Stimulated activated CD4-positive, alpha-beta T cell treated with anti-CD3 and anti-CD28 coated beads, Interleukin-4, amount 100 ng/mL, for 1 hour (primary cell): ENCODE data around the gene UBL4B.
"Not testable (repeated sequence)": the region's sequence is repeated elsewhere in the genome, so short reads cannot be mapped to it uniquely, and the experiment has no call there.

Experiments used
- DNase-seq: peaks from one replicate; pipeline ENCODE4 v3.0.0-alpha.2; 2020

The UBL4B gene

DNA sequence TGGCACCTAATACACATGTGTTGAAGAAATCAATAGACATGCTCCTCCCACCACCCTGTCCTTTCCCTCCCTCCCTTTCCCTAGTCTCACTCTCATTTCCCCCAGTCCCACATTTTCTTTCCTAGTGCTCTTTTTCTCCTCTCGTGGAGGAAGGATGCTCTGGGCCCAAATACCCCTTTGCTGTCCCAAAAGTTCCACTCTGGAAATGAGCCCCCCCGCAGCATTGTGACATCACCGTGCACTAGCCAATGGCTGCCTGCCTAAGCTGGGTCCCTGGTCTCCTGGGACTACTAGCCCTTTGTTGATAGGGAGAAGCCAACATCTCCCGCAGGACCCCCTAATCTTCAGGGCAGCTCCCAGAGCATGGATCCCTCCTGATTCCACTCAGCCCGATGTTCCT lies at the start of gene UBL4B:
TSS of gene UBL4B (plus strand) at position 301 of the 400 bp plus-strand sequence. CDS start at position 393, 92 bp downstream.
- DNase-seq, result no peak

- DNase-seq, result no peak
These were observed 49.6 kb upstream of the UBL4B start for GRCh38 chr1:110062612-110063011.

DNA sequence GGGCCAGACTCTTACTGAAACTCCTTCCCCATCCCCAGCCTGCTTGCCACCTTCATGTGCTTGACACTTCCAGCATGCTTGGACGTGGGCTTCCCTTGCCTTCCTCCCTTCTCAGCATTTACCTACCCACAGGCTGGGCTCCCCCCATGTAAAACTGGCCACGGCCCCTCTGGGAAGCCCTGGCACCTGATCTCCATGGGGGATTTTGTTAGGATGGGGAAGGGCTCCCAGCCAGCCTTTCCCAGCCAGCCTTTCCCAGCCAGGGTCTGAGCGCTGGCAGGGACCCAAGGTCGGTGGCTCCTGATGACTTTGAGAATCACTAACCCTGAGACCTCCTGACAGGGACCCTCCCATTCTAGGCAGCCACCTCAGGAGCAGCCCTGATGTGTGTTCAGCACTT lies 48.5 kb upstream of the UBL4B start:
- DNase-seq, result no peak

DNA sequence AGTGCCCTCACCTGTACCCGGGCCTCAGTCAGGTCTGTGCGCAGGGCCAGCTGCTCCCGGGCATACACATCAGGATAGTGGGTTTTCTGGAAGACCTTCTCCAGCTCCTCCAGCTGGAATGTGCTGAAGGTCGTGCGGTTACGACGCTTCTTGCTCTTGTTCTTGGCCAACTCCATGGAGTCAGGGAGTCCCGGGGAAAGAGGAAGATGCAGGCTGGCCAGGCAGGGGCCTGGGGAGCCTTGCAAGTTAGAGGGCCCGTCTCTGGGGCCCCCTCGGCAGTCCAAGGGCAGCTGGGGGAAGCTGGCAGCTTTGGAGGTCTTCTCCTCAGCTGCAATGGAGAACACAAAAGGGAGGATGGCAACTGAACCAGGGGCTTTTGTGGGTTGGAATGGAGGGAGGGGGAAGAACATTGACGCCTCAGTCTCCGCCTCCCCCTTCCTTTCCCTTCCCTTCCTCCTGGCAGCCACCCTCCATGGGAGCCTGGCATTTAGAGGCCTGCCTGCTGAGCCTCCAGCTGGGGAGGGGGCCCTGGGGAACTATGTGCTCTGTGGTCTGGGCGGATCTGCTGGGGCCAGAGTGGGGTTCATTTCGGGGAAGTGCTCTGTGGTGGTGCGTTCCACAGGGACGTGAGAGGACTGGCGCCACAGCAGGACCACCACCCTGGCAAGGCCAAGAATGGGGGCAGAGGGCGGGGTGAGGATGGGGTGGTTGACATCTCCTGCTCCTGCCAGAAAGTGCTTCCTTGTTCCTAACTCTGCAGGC lies 47.5 kb upstream of the UBL4B start:
- DNase-seq, result no peak

DNA sequence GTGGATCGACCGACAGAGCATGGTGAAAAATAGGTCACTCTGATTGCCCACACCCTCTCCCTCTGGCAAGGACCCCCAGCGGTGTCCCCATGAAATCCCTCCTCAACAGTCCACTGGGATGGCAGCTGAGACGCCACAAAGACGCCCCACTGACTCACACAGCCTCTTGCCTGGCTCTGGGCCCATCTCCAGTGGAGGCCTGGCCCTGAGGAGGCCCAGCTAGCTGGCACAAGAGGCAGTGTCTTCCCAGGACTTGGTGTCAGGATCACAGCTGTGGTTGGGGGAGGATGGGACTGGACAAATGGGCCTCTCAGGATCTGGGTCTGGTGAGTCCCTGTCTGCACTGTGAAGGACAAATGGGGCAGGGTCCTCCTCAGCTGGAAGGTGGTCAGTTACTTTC lies 46.4 kb upstream of the UBL4B start:
- DNase-seq, result no peak

- DNase-seq, result no peak
These were observed 44.8 kb upstream of the UBL4B start for GRCh38 chr1:110067479-110067892.

GRCh38 chr1:110067893-110068645 lies 44.2 kb upstream of the UBL4B start:
- DNase-seq, result no peak

DNA sequence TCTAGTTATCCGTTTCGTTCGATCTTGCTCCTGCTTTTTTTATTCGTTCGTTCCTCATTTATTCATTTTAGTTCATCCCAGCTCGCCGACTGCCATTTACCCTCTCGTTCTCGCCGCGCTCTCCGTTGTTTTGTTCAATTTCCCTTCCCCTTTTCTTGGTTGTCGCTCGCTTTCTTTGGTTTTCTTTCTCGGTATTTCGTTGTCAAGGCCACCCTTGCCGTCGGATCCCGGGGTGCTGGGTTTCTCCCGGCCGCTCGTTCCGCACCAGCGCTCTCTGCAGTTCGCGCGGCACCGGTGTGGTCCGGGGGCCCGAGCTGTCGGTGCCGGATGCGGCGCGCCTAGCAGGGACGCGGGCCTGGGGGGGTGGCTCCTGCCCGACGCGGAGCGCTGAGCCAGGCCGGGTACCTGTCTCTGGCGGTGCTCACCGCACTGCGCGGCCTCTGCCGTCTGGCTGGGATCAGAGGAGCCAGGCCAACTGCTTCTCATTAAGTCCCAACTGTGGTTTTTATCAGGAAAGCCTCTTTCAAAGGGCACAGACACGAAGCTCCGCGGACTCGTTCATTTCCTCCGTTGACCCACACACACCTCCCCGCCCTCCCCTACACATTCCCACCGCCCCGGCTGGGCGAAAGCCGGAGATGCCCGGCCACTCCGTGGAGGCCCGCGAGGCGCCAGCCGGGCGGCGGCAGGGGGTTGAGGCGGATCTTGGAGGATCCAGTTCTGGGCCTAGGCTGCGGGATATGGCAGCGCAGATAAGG lies 43.4 kb upstream of the UBL4B start:
- peak; percentile 35 for DNase-seq

- DNase-seq, result peak; percentile 10
These were observed 42.6 kb upstream of the UBL4B start for GRCh38 chr1:110069404-110070281.

- DNase-seq, result no peak
These were observed 42.0 kb upstream of the UBL4B start for GRCh38 chr1:110070282-110070669.

GRCh38 chr1:110070671-110071242 lies 41.5 kb upstream of the UBL4B start, which contains the start of gene ALX3:
ALX3 (minus strand) TSS chr1:110070672; CDS start chr1:110070612, 60 bp downstream.
- DNase-seq, result no peak

GRCh38 chr1:110074166-110074565 lies 38.1 kb upstream of the UBL4B start:
- no peak for DNase-seq

DNA sequence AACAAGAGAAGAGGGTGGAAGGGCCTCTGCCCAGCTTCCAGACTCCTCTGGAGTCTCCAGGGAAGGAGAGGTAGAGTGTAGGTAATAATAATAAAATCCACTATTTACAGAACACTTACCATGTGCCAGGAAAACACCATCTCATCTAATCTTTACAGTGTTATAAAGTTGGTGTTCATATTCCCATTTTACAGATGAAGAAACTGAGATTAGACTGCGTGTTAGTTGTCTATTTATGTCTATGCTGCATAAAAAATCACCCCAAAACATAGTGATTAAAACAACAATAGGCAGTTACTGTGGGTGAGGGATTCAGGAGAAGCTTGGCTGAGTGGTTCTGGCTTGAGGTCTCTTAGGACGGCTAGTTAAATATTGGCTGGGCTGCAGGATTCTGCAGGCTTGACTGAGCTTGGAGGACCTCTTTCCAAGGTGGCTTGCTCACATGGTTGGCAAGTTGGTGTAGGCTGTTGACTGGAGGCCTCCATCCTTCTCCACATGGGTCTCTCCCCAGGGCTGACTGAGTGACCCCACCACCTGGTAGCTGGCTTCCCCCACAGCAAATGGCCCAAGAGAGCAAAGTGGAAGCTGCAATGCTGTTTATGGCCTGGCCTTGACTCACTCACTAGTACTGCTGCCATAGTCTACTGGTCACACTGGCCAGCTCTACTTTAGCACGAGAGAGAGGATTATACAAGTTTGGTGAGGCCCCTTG lies 35.3 kb upstream of the UBL4B start:
- DNase-seq, result no peak

- DNase-seq, result not testable (repeated sequence)
These were observed 32.2 kb upstream of the UBL4B start for GRCh38 chr1:110079995-110080394.

- no peak for DNase-seq
These were observed 31.2 kb upstream of the UBL4B start for GRCh38 chr1:110081061-110081460.

DNA sequence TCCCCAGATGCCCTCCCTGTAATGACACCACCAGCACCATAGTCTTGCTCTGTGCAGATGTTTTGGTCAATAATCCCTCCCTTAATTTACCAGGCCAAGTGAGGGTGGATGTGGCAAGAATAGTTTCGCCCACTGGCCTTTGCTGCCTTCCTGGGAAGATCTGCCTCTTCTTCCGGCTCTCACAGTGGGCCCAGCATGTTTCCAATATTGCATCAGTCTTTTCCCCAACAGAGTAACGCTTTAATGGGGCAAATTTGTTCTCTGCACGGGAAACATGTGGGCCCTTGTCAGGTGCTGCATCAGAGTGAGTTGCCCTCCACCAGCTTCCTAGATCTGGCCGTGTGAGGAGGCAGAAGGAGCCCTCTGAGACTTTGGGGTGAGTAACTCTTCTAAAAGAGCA lies 29.8 kb upstream of the UBL4B start:
- DNase-seq, result no peak

GRCh38 chr1:110083061-110083865 lies 29.0 kb upstream of the UBL4B start:
- no peak for DNase-seq

DNA sequence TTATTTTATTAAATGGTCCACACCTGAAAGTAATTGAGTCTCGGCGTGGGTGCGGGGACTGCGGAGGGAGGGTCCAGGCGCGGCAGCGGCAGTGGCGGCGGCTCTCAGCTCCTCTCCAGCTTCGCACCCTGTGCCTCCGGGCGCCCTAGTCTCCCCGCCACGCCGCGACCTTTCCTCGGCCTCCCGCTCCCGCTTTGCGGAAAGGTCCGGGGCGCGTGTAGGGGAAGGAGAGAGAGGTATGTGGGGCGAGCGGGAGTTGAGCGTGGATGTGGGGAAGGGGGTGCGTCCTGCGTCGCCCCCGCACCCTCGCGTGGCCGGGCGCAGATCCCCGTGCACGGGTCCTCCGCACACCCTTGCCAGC lies 28.4 kb upstream of the UBL4B start:
- peak; percentile 8 for DNase-seq

GRCh38 chr1:110084227-110085078 lies 27.8 kb upstream of the UBL4B start:
- peak; percentile 22 for DNase-seq

GRCh38 chr1:110085671-110086070 lies 26.6 kb upstream of the UBL4B start:
- DNase-seq, result no peak
